Ectodermal cell (in vitro differentiated cells): ENCODE data around the gene INPP4B.

Experiments
- H3K27ac ChIP-seq: 2 replicates; pipeline ENCODE4 v1.7.0; 2013; ENCODE audit warnings: mild to moderate bottlenecking, low read depth, low read length; ENCODE audit not compliant: insufficient read depth, poor library complexity, severe bottlenecking
- H3K27me3 ChIP-seq: 2 replicates; pipeline ENCODE4 v1.7.0; 2013; ENCODE audit warnings: mild to moderate bottlenecking, low read length; ENCODE audit not compliant: insufficient read depth, control insufficient read depth, poor library complexity, severe bottlenecking
- H3K36me3 ChIP-seq: one replicate; pipeline ENCODE4 v1.7.0; 2013; ENCODE audit warnings: low read length; ENCODE audit not compliant: control insufficient read depth, insufficient read depth
- H3K4me1 ChIP-seq: one replicate; pipeline ENCODE4 v1.7.0; 2013; ENCODE audit warnings: low read length; ENCODE audit not compliant: control insufficient read depth, insufficient read depth
- H3K4me3 ChIP-seq: 2 replicates; pipeline ENCODE4 v1.7.0; 2013; ENCODE audit warnings: low read depth, low read length, control low read depth; ENCODE audit not compliant: insufficient read depth
- H3K9me3 ChIP-seq: 2 replicates; pipeline ENCODE4 v1.7.0; 2013; ENCODE audit warnings: mild to moderate bottlenecking, low read length, moderate library complexity; ENCODE audit not compliant: control insufficient read depth
- WGBS, 2 experiments: methylation state at CpG; one replicate each; pipeline ENCODE4 v1.1.7; 2013; ENCODE audit warnings: missing lambda C conversion rate in 2 of 2; 5-methylcytosine and 5-hydroxymethylcytosine counted together

INPP4B gene

DNA sequence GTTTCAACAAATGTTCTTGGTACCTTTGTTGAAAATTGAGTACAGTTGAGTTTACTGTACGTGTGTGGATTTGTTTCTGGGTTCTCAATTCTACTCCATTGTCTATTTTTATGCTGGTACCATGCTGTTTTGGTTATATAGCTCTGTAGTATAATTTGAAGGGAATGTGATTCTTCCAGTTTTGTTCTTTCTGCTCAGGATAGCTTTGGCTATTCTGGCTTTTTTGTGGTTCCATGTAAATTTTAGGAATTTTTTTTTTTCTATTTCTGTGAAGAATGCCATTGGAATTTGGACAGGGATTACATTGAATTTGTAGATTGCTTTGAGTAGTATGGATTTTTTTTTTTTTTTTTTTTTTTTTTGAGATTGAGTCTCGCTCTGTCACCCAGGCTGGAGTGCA lies 836.4 kb downstream of the INPP4B start:
- 87 to 88% methylated on average over 2 of the region's 2 CpGs for WGBS, 2 experiments
- Histone ChIP-seq H3K4me1 (no peaks in the 10 kb centered on the region), H3K27ac (no peak overlapping the region), H3K4me3 (no peak overlapping the region), H3K36me3 (no peaks in the 10 kb centered on the region), H3K9me3 (peaks cover 4% of the 10 kb centered on the region), H3K27me3 (no peaks in the 10 kb centered on the region)

- no CpG with 5 or more reads among the region's 1 CpG for WGBS, 2 experiments
- Histone ChIP-seq H3K4me3 (no peak overlapping the region), H3K4me1 (no peaks in the 10 kb centered on the region), H3K36me3 (no peaks in the 10 kb centered on the region), H3K27ac (no peak overlapping the region), H3K9me3 (peaks cover 4% of the 10 kb centered on the region), H3K27me3 (no peaks in the 10 kb centered on the region)
These were observed 840.6 kb downstream of the INPP4B start for GRCh38 chr4:142005519-142005918.

GRCh38 chr4:141999446-142000143 lies 846.5 kb downstream of the INPP4B start:
- H3K27me3 ChIP-seq, result no peaks in the 10 kb centered on the region
- no peak overlapping the region for H3K27ac ChIP-seq
- no peak overlapping the region for H3K4me3 ChIP-seq
- 94 to 95% methylated on average over 3 to 4 of the region's 5 CpGs for WGBS, 2 experiments
- H3K9me3 ChIP-seq, result peaks cover 2% of the 10 kb centered on the region
- H3K36me3 ChIP-seq, result no peaks in the 10 kb centered on the region
- H3K4me1 ChIP-seq, result no peaks in the 10 kb centered on the region

DNA sequence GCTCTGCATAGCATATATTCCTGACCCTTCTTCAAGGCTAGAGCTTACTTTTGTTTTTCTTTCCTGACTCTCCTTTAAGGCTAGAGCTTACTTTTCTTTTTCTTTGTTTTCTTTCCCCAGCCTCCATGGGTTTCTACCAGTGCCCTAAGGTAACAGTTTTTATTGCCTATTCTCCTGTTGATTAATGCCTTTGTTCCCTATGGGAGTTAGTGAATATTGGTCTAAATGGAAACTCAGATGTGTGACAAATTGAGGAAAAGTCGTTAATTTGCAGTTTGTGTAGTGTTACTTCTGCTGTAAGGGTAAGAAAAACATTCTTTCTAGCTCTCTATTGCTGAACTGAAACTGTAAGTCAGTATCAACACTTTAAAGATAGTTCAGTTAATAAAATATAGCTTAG lies 851.0 kb downstream of the INPP4B start:
- no peaks in the 10 kb centered on the region for H3K27me3 ChIP-seq
- 68 to 79% methylated on average over 1 of the region's 1 CpG for WGBS, 2 experiments
- H3K9me3 ChIP-seq, result peaks cover 2% of the 10 kb centered on the region
- no peaks in the 10 kb centered on the region for H3K36me3 ChIP-seq
- H3K4me3 ChIP-seq, result no peak overlapping the region
- no peak overlapping the region for H3K27ac ChIP-seq
- no peaks in the 10 kb centered on the region for H3K4me1 ChIP-seq

DNA sequence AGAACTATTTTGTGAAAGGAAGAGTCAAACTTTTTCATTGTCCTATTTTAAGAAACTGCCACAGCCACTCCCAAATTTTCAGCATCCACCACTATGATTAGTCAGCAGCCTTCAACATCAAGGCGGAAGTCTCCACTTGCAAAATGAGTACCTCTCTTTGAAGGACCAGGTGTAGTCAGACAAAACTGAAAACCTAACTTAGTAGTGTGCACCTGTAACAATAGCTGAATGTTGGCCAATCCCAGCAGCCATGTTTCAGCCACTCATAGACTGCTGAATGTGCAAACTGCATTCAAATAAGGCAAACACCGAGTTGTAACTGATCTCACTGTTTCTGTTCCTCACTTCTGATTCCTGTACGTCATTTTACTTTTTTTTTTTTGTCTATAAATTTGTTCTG lies 868.7 kb downstream of the INPP4B start:
- WGBS, 2 experiments, result 93 to 98% methylated on average over 3 of the region's 3 CpGs
- H3K4me1 ChIP-seq, result no peaks in the 10 kb centered on the region
- no peaks in the 10 kb centered on the region for H3K27me3 ChIP-seq
- no peak overlapping the region for H3K4me3 ChIP-seq
- no peak overlapping the region for H3K27ac ChIP-seq
- H3K9me3 ChIP-seq, result no peaks in the 10 kb centered on the region
- H3K36me3 ChIP-seq, result no peaks in the 10 kb centered on the region
